Stomach (tissue), 4 donors: ENCODE data around the gene TMTC3.

ENCODE experiments used
- CTCF ChIP-seq, 7 experiments: fragments of 450-650 bp in 4 of 7; fragments of 200-600 bp in 3 of 7; sonication (generic) in 3 of 7; IDR thresholded peaks; one replicate each; pipeline ENCODE4 v1.5.1; 2016 to 2019; ENCODE audit warnings: antibody characterized with exemption in 7 of 7, control low read depth in 2 of 7, mild to moderate bottlenecking in 1 of 7
- EP300 ChIP-seq: sonication (generic); formaldehyde crosslinking; IDR thresholded peaks from one replicate; pipeline ENCODE4 v1.6.1; 2017; ENCODE audit warnings: antibody characterized with exemption
- POLR2A ChIP-seq, 4 donors: fragments of 450-650 bp; IDR thresholded peaks; one replicate each; pipeline ENCODE4 v1.6.1; 2016; ENCODE audit warnings: antibody characterized with exemption in 4 of 4, control low read depth in 2 of 4, mild to moderate bottlenecking in 1 of 4, moderate library complexity in 1 of 4

- no peak for TF ChIP-seq CTCF (IDR thresholded peaks at IDR 0.05)
- no peak for TF ChIP-seq EP300
- TF ChIP-seq POLR2A (IDR thresholded peaks at IDR 0.05), result no peak
Measured at GRCh38 chr12:88179436-88180014, 37.4 kb downstream of the TMTC3 start.
